Lower leg skin (tissue), 3 donors: ENCODE measurements around the gene BPIFB3.

Source experiments
- CTCF ChIP-seq, 3 donors: fragments of 450-650 bp; IDR thresholded peaks; one replicate each; pipeline ENCODE4 v1.5.1; 2016; ENCODE audit warnings: antibody characterized with exemption in 3 of 3, mild to moderate bottlenecking in 3 of 3, moderate library complexity in 2 of 3
- POLR2A ChIP-seq, 2 donors: fragments of 450-650 bp; IDR thresholded peaks; one replicate each; pipeline ENCODE4 v1.6.1; 2016 to 2017; ENCODE audit warnings: antibody characterized with exemption in 2 of 2, mild to moderate bottlenecking in 1 of 2, moderate library complexity in 1 of 2

DNA sequence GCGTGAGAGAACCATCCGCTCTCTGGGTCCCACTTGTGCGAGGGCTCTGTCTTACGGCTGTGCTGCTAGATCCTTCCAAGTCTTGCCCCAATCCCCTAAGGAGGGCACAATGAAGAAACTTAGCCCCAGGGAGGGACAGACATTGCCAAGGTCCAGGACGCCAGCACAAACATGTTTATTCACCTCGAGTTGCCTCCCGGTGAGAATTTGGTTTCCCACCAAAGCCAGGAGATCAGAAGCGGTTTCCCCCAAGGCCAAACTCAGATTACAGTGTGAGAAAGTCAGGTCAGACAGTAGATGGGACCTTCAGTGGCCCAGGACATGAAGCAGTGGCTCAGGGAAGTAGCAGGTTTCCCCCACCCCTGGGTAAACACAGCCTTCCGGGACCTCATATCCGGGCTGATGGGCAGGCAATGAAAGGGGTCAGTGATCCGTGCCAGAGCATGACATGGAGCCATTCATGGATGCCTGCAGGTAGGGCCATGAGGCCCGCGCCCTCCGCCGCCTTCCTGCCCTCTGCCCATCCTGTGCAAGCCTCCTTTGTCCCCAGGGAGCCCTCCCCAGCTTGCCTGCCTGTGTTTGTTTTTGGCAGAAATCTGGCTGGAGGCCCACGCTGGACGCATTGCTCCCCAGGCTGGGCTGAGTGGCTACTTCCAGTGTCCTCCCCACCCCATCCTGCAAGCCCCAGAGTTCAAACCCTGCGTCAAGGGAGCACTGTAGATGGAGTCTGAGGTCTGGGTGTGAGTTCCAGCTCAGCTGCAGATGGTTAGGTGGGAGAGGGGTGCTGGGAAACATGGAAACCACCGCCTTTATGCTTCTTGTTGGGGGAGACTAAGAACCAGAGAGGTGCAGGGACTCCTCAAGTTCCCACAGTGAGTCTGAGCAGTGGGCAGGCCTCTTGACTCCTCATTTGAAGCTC, 44.2 kb upstream of the BPIFB3 start:
- TF ChIP-seq CTCF (IDR thresholded peaks at IDR 0.05) (no peak), POLR2A (IDR thresholded peaks at IDR 0.05) (no peak)
